HEK293T (cell line): ENCODE data around the gene SMTNL1.

ENCODE experiments used
- CTCF ChIA-PET: fragments of 350-600 bp; formaldehyde crosslinking; extraction: SDS; loops from one replicate; lab custom pipeline; 2021; ENCODE audit warnings: antibody characterized with exemption, inconsistent platforms; lab: Yijun Ruan, JAX
- POLR2A ChIA-PET: fragments of 350-600 bp; formaldehyde crosslinking; extraction: SDS; loops from one replicate; lab custom pipeline; 2020; ENCODE audit warnings: antibody characterized with exemption, inconsistent platforms; lab: Yijun Ruan, JAX
- DNase-seq: peaks from one replicate; pipeline ENCODE4 v3.0.0; 2012; ENCODE audit warnings: mixed read lengths; ENCODE audit errors: extremely low spot score
- ARNT ChIP-seq: fragments of 450-650 bp; IDR thresholded peaks from 2 replicates; pipeline ENCODE4 v1.6.1; 2017; ENCODE audit warnings: mild to moderate bottlenecking
- BHLHE40 ChIP-seq: fragments of 450-650 bp; IDR thresholded peaks from 2 replicates; pipeline ENCODE4 v1.6.1; 2016; ENCODE audit warnings: mild to moderate bottlenecking, moderate library complexity, borderline replicate concordance
- CTBP1 ChIP-seq: fragments of 450-650 bp; IDR thresholded peaks from 2 replicates; pipeline ENCODE4 v1.6.1; 2016; ENCODE audit warnings: borderline replicate concordance
- ELF4 ChIP-seq: fragments of 450-650 bp; IDR thresholded peaks from 2 replicates; pipeline ENCODE4 v1.6.1; 2017; ENCODE audit warnings: antibody characterized with exemption
- FOXA1 ChIP-seq: fragments of 450-650 bp; IDR thresholded peaks from 2 replicates; pipeline ENCODE4 v1.6.1; 2016; ENCODE audit warnings: mild to moderate bottlenecking
- FOXK2 ChIP-seq: fragments of 450-650 bp; IDR thresholded peaks from 2 replicates; pipeline ENCODE4 v1.6.1; 2016; ENCODE audit warnings: mild to moderate bottlenecking
- FOXM1 ChIP-seq: fragments of 450-650 bp; IDR thresholded peaks from 2 replicates; pipeline ENCODE4 v1.6.1; 2017; ENCODE audit warnings: mild to moderate bottlenecking, borderline replicate concordance
- HDGF ChIP-seq: fragments of 450-650 bp; IDR thresholded peaks from 2 replicates; pipeline ENCODE4 v1.6.1; 2017; ENCODE audit warnings: antibody characterized with exemption, borderline replicate concordance
- L3MBTL2 ChIP-seq: fragments of 450-650 bp; conservative IDR thresholded peaks from 2 replicates; pipeline ENCODE4 v1.6.1; 2016; ENCODE audit warnings: mild to moderate bottlenecking
- LEF1 ChIP-seq: fragments of 450-650 bp; IDR thresholded peaks from 2 replicates; pipeline ENCODE4 v1.6.1; 2017; ENCODE audit warnings: mild to moderate bottlenecking, borderline replicate concordance
- NFRKB ChIP-seq: fragments of 450-650 bp; IDR thresholded peaks from 2 replicates; pipeline ENCODE4 v1.6.1; 2016; ENCODE audit warnings: mild to moderate bottlenecking, moderate library complexity
- SP1 ChIP-seq: fragments of 450-650 bp; IDR thresholded peaks from 2 replicates; pipeline ENCODE4 v1.6.1; 2017
- SUZ12 ChIP-seq: fragments of 450-650 bp; IDR thresholded peaks from 2 replicates; pipeline ENCODE4 v1.6.1; 2016; ENCODE audit warnings: mild to moderate bottlenecking
- TARDBP ChIP-seq: fragments of 450-650 bp; IDR thresholded peaks from 2 replicates; pipeline ENCODE4 v1.6.1; 2016
- ZNF384 ChIP-seq: fragments of 450-650 bp; IDR thresholded peaks from 2 replicates; pipeline ENCODE4 v1.6.1; 2016
- TF ChIP-seq, protein P1 (sequence below): fragments of 450-650 bp; IDR thresholded peaks from 2 replicates; pipeline ENCODE4 v1.6.1; 2016

The SMTNL1 gene

DNA sequence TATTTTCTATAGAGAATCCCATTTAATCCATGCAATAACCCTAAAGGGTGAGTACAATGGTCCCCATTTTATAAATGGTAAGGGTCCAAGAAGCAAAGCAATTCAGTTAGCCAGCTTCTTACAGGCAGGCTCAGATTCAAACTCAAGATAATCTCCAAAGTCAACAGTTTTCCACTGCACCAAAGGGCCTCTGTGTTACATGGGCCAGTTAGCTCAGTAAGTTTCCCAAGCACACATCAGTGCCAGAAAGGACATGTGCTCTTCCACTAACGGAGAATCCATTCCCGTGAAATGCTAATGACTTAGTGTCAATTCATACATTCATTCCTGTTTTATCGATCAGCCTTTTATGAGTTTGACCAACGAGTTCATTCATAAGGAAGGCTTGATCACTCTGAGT is 32.9 kb upstream of the SMTNL1 start:
- ChIA-PET POLR2A (no interaction called here), CTCF (interaction anchor here (0.6 to 1.6 kb wide), 3 partner anchors 11 to 49 kb away, joined by 3 to 7 read pairs (median 3); no protein-coding TSS in a partner anchor)
- DNase-seq, result no peak
- TF ChIP-seq CTBP1, result no peak
- no peak for TF ChIP-seq FOXK2
- TF ChIP-seq HDGF, result no peak
- no peak for TF ChIP-seq SUZ12
- no peak for TF ChIP-seq LEF1
- TF ChIP-seq ARNT, result no peak
- no peak for TF ChIP-seq FOXM1
- TF ChIP-seq ZNF384, result no peak
- TF ChIP-seq BHLHE40, result no peak
- no peak for TF ChIP-seq SP1

DNA sequence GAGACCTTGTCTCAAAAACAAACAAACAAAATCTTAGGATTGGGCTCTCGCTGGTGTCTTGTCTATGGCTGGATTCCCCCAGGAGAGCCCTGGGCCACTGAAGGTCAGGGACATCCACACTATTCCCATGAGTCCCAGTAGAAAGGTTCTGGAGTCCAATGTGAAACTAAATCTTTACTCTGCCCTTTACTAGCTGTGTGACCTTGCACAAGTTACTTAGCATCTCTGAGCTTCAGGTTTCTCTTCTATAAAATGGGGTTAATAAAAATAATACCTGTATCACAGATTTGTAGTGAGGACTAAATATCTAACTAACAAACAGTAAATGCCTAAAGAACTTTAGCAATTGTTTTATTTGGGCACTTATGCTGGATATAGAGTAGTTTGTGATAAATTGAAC is 30.9 kb upstream of the SMTNL1 start:
- POLR2A ChIA-PET, result no interaction called here
- no peak for TF ChIP-seq NFRKB
- no peak for TF ChIP-seq ARNT
- no peak for TF ChIP-seq LEF1
- no peak for TF ChIP-seq FOXA1
- TF ChIP-seq L3MBTL2, result no peak
- no peak for TF ChIP-seq HDGF
- no peak for TF ChIP-seq SP1
- TF ChIP-seq FOXK2, result no peak
- TF ChIP-seq, protein P1, sequence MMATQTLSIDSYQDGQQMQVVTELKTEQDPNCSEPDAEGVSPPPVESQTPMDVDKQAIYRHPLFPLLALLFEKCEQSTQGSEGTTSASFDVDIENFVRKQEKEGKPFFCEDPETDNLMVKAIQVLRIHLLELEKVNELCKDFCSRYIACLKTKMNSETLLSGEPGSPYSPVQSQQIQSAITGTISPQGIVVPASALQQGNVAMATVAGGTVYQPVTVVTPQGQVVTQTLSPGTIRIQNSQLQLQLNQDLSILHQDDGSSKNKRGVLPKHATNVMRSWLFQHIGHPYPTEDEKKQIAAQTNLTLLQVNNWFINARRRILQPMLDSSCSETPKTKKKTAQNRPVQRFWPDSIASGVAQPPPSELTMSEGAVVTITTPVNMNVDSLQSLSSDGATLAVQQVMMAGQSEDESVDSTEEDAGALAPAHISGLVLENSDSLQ, result no peak
- TF ChIP-seq SUZ12, result no peak
- no peak for TF ChIP-seq CTBP1
- no peak for TF ChIP-seq BHLHE40
- no peak for TF ChIP-seq TARDBP
- no peak for TF ChIP-seq ZNF384
- no peak for TF ChIP-seq ELF4
- DNase-seq, result no peak
- CTCF ChIA-PET, result interaction anchor here (1.8 to 2.6 kb wide), 2 partner anchors 10 to 13 kb away, joined by 5 to 12 read pairs; partner anchors contain the start of gene SLC43A1

GRCh38 chr11:57508341-57509170 is 28.8 kb upstream of the SMTNL1 start:
- CTCF ChIA-PET, result interaction anchor here (2.6 kb wide), 1 partner anchor 15 kb away, joined by 12 read pairs; no protein-coding TSS in a partner anchor
- no peak for TF ChIP-seq FOXK2
- TF ChIP-seq ZNF384, result no peak
- POLR2A ChIA-PET, result interaction anchor here (1.4 kb wide), 1 partner anchor 22 kb away, joined by 3 read pairs; the partner anchor contains the start of gene TIMM10
- no peak for DNase-seq

DNA sequence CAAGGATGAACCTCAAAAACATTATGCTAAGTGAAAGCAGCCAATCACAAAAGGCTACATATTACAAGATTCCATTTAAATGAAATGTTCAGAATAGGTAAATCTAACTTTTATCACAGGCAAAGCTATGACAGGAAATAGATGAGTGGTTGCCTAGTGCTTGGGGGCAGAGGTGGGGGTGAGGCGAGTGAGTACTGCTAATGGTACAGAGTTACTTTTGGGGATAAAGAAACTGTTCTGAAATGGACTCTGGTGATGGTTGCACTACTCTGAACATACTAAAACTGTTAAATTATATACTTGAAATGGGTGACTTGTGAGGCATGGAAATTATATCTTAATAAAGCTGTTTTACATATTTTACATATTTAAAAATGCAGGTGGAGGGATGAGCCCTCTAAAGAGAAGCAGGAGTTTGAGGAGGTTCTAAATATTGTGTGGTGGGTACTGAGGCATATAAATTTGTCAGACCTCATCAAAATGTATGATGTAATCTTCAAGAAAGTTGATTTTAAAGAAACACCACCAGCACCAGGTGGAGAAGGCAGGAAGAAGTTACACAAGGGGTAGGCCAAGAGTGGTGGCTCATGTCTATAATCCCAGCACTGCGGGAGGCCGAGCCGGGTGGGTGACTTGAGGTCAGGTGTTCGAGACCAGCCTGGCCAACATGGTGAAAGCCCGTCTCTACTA is 25.5 kb upstream of the SMTNL1 start:
- CTCF ChIA-PET, result interaction anchor here (0.6 to 1.5 kb wide), 2 partner anchors 14 to 18 kb away, joined by 5 read pairs; no protein-coding TSS in a partner anchor

DNA sequence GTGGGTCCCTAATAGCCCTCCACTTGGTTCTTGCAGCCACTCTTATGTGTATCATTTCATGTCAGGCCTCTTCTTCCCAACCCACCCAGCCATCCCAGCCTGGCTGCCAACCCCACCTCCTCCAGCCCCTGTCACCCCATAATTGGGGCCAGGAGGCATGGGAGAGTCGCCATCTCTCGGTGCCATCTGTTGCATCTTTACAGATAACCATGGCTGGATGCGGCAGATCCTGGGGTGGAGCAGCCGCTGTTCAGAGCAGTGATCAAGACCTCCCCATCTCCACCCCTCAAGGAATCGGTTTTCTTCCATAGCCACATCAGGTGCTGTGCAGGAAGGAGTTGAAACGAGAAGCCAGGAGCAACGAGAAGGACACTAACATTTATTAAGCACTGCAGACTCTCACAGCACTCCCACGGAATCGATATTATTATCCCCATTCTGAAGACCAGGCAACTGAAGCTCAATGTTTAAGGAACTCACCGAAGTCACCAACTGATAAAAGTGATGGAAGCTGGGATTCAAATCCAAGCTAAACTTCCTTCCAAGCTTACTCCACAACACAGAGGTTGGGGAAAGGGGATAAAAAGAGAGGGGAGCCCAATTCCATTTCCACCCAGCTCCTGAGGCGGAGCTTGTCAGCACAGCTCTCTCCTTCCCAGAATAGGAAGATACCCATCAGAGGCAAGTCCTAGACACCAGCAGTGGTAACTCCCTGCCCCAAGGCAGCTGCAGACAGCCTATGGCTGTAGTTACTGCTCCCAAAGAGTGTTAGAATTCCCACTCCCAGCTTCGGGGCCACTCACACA is 24.5 kb upstream of the SMTNL1 start:
- DNase-seq, result no peak
- TF ChIP-seq NFRKB (no peak), LEF1 (no peak), ELF4 (no peak), CTBP1 (no peak), FOXM1 (no peak), FOXK2 (no peak), ZNF384 (no peak), TARDBP (no peak), FOXA1 (no peak), BHLHE40 (no peak), ARNT (no peak), L3MBTL2 (no peak), SP1 (no peak), SUZ12 (no peak), HDGF (no peak)
- TF ChIP-seq, protein P1, result no peak
- POLR2A ChIA-PET, result no interaction called here
- CTCF ChIA-PET, result interaction anchor here (0.8 to 2.2 kb wide), 3 partner anchors 13 to 21 kb away, joined by 4 to 10 read pairs (median 7); no protein-coding TSS in a partner anchor

More for the DNA sequence above, 25.5 kb upstream of the SMTNL1 start:
- no peak for TF ChIP-seq ELF4
- TF ChIP-seq LEF1, result no peak
- no peak for TF ChIP-seq CTBP1
- TF ChIP-seq SP1, result no peak
- TF ChIP-seq, protein P1, result no peak
- TF ChIP-seq TARDBP, result no peak
- no peak for TF ChIP-seq L3MBTL2
- no peak for TF ChIP-seq HDGF
- TF ChIP-seq ZNF384, result no peak
- TF ChIP-seq BHLHE40, result no peak
- TF ChIP-seq ARNT, result no peak
- no peak for TF ChIP-seq FOXM1
- TF ChIP-seq FOXA1, result no peak
- TF ChIP-seq SUZ12, result no peak
- TF ChIP-seq FOXK2, result no peak
- TF ChIP-seq NFRKB, result no peak
- no peak for DNase-seq
- POLR2A ChIA-PET, result no interaction called here
